SK-N-MC (cell line): ENCODE data around the gene ZHX3.

Source experiments
- DNase-seq: peaks from one replicate; pipeline ENCODE4 v3.0.0-alpha.2; 2011; ENCODE audit warnings: low read depth, low spot score
- H3K27ac ChIP-seq: fragments of 200-600 bp; sonication (generic); 2 replicates; pipeline ENCODE4 v1.5.1; 2016; ENCODE audit warnings: mixed run types
- H3K36me3 ChIP-seq: fragments of 200-600 bp; sonication (generic); 2 replicates; pipeline ENCODE4 v1.6.1; 2017; ENCODE audit warnings: antibody characterized with exemption, low read length, mixed read lengths; ENCODE audit not compliant: insufficient read depth
- H3K4me3 ChIP-seq: fragments of 200-600 bp; sonication (generic); 2 replicates; pipeline ENCODE4 v1.5.1; 2016
- H3K9ac ChIP-seq: fragments of 200-600 bp; sonication (generic); 2 replicates; pipeline ENCODE4 v1.8.0; 2017; ENCODE audit warnings: mixed run types, mixed read lengths; ENCODE audit not compliant: insufficient read length
- H3K9me3 ChIP-seq: fragments of 200-600 bp; sonication (generic); 2 replicates; pipeline ENCODE4 v1.6.1; 2017; ENCODE audit warnings: low read depth, mild to moderate bottlenecking, antibody characterized with exemption, low read length, moderate library complexity, mixed read lengths
- EZH2 ChIP-seq: fragments of 200-600 bp; sonication (generic); IDR thresholded peaks from one replicate; pipeline ENCODE4 v1.6.1; 2017; ENCODE audit warnings: antibody characterized with exemption
- FOXP2 ChIP-seq: optimal IDR thresholded peaks from 2 replicates; pipeline ENCODE3; 2011; ENCODE audit warnings: mild to moderate bottlenecking, moderate library complexity; ENCODE audit not compliant: insufficient read depth; ENCODE audit errors: extremely low read length, control extremely low read depth
- POLR2AphosphoS5 ChIP-seq: IDR thresholded peaks from 2 replicates; pipeline ENCODE4 v1.6.1; 2012; ENCODE audit warnings: mild to moderate bottlenecking, low read depth, low read length, borderline replicate concordance

Gene ZHX3

GRCh38 chr20:41159547-41159946 is 158.0 kb downstream of the ZHX3 start:
- Histone ChIP-seq H3K36me3 (peaks cover 34% of the 10 kb centered on the region; the same call in 1 of the 2 replicates), H3K4me3 (no peak overlapping the region), H3K9ac (no peak overlapping the region), H3K27ac (no peak overlapping the region), H3K9me3 (no peaks in the 10 kb centered on the region)
- no peak for TF ChIP-seq POLR2AphosphoS5
- DNase-seq: no peak

GRCh38 chr20:41158082-41158625 is 159.4 kb downstream of the ZHX3 start:
- H3K9ac ChIP-seq: no peak overlapping the region

GRCh38 chr20:41155261-41155660 is 162.3 kb downstream of the ZHX3 start:
- Histone ChIP-seq H3K9me3 (no peaks in the 10 kb centered on the region), H3K36me3 (peaks cover 9% of the 10 kb centered on the region; the same call in 1 of the 2 replicates), H3K27ac (no peak overlapping the region), H3K4me3 (no peak overlapping the region), H3K9ac (no peak overlapping the region)
- TF ChIP-seq POLR2AphosphoS5: no peak
- TF ChIP-seq EZH2: no peak
- TF ChIP-seq FOXP2: no peak
- DNase-seq: no peak

More at GRCh38 chr20:41158082-41158625, 159.4 kb downstream of the ZHX3 start:
- H3K27ac ChIP-seq: no peak overlapping the region
- H3K36me3 ChIP-seq: peaks cover 20% of the 10 kb centered on the region; the same call in 1 of the 2 replicates
- no peak overlapping the region for H3K4me3 ChIP-seq
- TF ChIP-seq FOXP2 (no peak), EZH2 (no peak), POLR2AphosphoS5 (no peak)
- DNase-seq: no peak
- H3K9me3 ChIP-seq: no peaks in the 10 kb centered on the region

DNA sequence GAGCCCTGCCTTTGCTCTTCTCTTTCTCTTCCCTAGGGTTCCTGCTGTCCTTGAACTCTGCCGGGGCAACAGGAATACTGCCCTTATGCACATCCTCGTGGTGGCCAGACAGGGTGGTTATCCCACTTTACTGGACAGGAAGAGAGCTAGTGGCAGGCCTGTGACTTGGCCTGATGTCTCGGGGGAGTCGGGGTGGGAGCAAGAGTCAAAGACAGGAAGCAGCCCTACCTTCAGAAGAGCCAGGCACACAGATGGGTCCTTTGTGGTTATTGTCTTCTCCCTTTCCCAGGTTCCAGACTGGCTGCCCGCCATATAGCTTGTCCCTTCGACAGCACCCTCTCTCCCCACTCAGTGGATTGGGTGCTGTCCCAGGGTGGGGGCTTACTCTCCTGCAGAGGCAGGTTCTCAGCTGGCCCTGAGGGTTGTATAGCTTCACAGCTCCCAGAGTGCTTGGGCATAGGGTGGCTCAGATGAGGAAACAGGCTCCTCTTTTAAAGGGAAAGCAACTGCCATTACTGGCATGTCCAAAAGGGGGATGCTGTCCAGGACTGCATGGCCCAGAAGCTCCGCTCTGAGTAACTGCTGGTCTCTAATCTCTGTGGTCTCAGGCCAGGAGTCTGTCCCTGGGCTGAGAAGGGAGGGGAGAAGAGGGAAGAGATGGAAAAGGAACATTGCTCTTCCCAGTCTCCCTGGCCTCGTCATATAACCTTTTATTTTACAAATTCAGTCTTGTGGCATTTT is 162.9 kb downstream of the ZHX3 start:
- no peak overlapping the region for H3K27ac ChIP-seq
- peaks cover 9% of the 10 kb centered on the region; the same call in 1 of the 2 replicates for H3K36me3 ChIP-seq
- no peak overlapping the region for H3K9ac ChIP-seq

GRCh38 chr20:41152108-41152757 is 165.3 kb downstream of the ZHX3 start:
- no peak for DNase-seq
- no peak for TF ChIP-seq EZH2
- TF ChIP-seq FOXP2: no peak
- no peak for TF ChIP-seq POLR2AphosphoS5
- H3K9ac ChIP-seq: no peak overlapping the region
- no peak overlapping the region for H3K4me3 ChIP-seq
- no peaks in the 10 kb centered on the region for H3K36me3 ChIP-seq
- no peak overlapping the region for H3K27ac ChIP-seq
- no peaks in the 10 kb centered on the region for H3K9me3 ChIP-seq

More for the DNA sequence above, 162.9 kb downstream of the ZHX3 start:
- Histone ChIP-seq H3K4me3 (no peak overlapping the region), H3K9me3 (no peaks in the 10 kb centered on the region)
- no peak for DNase-seq
- TF ChIP-seq FOXP2 (no peak), POLR2AphosphoS5 (no peak), EZH2 (no peak)

DNA sequence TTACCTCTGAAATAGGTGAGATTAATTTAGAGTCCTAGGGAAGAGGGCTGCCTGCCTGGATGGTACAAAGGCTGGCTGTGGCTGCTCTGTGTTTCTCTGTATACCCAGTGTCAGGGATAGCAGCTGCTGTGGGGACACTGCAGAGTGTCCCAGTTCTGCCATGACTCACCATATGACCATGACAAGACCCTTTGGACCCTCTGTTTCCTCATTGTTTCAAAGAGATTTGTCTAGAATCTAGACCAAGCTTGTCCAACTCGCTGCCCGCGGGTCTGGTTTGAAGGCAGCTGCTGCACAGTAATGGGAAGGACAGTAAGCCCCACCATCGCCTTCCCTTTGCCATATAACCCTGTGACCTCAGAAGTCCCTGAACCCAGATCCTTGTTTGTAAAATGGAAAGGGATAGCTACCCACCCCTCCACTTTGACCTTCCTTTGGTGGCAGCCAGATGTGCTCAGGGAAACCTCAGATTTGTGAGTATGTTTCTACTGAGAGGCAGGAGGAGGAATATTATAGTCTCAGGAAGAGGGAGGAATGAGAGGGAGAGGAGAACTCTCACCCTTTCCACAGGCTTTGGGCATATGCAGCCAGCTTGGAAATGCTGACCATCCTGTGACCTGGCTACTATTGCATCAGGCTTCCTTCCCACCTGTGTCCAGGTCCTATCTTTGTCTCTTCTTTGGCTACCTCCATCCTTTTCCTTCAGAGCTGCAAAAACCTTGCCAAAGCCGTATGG is 166.2 kb downstream of the ZHX3 start:
- H3K27ac ChIP-seq: no peak overlapping the region
- TF ChIP-seq POLR2AphosphoS5 (no peak), FOXP2 (no peak), EZH2 (no peak)
- H3K4me3 ChIP-seq: no peak overlapping the region
- no peaks in the 10 kb centered on the region for H3K9me3 ChIP-seq
- no peak for DNase-seq
- H3K9ac ChIP-seq: no peak overlapping the region
- H3K36me3 ChIP-seq: no peaks in the 10 kb centered on the region; the same call in 1 of the 2 replicates

GRCh38 chr20:41150664-41151063 is 166.9 kb downstream of the ZHX3 start:
- H3K27ac ChIP-seq: no peak overlapping the region
- H3K9me3 ChIP-seq: no peaks in the 10 kb centered on the region
- no peak overlapping the region for H3K4me3 ChIP-seq
- no peaks in the 10 kb centered on the region; the same call in 1 of the 2 replicates for H3K36me3 ChIP-seq
- no peak for DNase-seq
- TF ChIP-seq FOXP2: no peak
- TF ChIP-seq EZH2: no peak
- TF ChIP-seq POLR2AphosphoS5: no peak
- no peak overlapping the region for H3K9ac ChIP-seq

GRCh38 chr20:41148942-41149341 is 168.6 kb downstream of the ZHX3 start:
- peaks cover 4% of the 10 kb centered on the region; the same call in 1 of the 2 replicates for H3K36me3 ChIP-seq

More at GRCh38 chr20:41148942-41149341, 168.6 kb downstream of the ZHX3 start:
- no peak for DNase-seq
- TF ChIP-seq POLR2AphosphoS5 (no peak), EZH2 (no peak)
- no peak overlapping the region for H3K4me3 ChIP-seq
- H3K9me3 ChIP-seq: no peaks in the 10 kb centered on the region
- H3K9ac ChIP-seq: no peak overlapping the region
- H3K27ac ChIP-seq: 0 out of 2 replicates have a peak overlapping the region, but pooled peaks have one; percentile 6
